ENCODE measurements around the gene OSR1. TPM values are rescaled to one million over a fixed set of nuclear protein-coding genes. Genes with fewer than 3 reads are reported as not detected.

Gene OSR1
- total RNA-seq (under 1 TPM; 0.17 to 0.70 TPM), polyA plus RNA-seq (under 1 TPM in 1 of 2 donors, not detected in 1; 0.14 TPM)

DNA sequence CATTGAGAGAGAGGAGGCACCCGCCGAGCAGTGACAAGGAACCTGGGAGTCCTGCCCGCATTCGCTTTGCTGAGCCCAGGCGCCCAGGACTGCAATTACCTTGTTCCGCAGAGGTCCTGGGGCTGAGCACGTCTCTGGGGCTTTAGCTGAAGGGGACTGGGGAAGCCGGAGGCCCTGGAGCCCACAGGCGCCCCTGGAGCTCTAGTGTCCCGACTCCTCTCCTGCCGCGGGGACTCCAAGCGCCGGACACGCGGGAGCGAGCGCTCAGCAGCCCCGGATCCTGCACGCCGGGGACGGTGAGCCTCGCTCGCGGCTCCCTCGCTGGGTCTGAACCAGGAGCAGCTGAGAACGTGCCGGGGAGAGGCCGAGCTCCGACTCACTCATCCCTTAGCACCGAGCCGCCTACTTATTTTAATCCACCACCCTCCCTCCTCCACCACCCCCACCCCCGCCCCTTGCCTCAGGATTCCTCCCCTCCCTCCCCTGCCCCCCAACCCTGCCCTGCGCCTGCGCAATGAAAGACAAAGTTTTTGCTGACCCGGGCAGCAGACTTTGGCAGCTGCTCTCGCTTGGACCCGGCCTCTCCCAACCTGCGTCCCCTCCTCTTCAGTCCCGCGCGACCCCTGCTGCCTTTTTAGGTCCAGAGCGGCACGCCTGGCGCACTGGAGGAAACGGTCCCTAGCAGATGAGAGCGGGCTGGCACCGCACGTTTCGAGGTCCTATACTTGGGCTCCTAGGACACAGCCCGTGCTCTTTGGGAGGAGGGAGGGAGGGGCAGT lies at the start of gene OSR1:
OSR1 (minus strand) TSS at position 382 of the 779 bp plus-strand sequence. CDS start 4,818 bp downstream, outside the sequence.
- Histone ChIP-seq H3K27me3 (ENCODE audit: control insufficient read depth in 4 of 4, insufficient read depth in 4 of 4, low read length in 3 of 4) (peaks cover 0 to 31% (median 14%) of the 10 kb centered on the region in 4 donors), H3K9ac (ENCODE audit: low read depth in 1 of 2, low read length in 2 of 2) (no peak within 1 kb of the TSS), H3K36me3 (ENCODE audit: control insufficient read depth in 4 of 4, insufficient read depth in 3 of 4, low read depth in 1 of 4, low read length in 3 of 4) (no peaks in the 10 kb centered on the region), H3K27ac (ENCODE audit: low read depth in 1 of 2, low read length in 2 of 2) (no peak within 1 kb of the TSS), H3K9me3 (ENCODE audit: control insufficient read depth in 4 of 4, low read length in 3 of 4) (no peaks in the 10 kb centered on the region), H3K4me3 (ENCODE audit: low read depth in 1 of 3, low read length in 3 of 3) (peak within 1 kb of the TSS in 2 of 3 donors; percentile 29 to 50), H3K4me1 (ENCODE audit: control insufficient read depth in 4 of 4, insufficient read depth in 4 of 4, low read length in 3 of 4) (peaks cover 6 to 46% (median 31%) of the 10 kb centered on the region in 4 donors)
- DNase-seq (ENCODE audit: low spot score) = no peak
- WGBS = 2% methylated on average over 51 of the region's 51 CpGs
- TF ChIP-seq GABPA (IDR thresholded peaks at IDR 0.05 in 1 of 2, conservative IDR thresholded peaks at IDR 0.05 in 1 of 2) (no peak), RXRA (IDR thresholded peaks at IDR 0.05) (no peak), RAD21 (IDR thresholded peaks at IDR 0.05) (no peak), HNF4G (IDR thresholded peaks at IDR 0.05) (no peak)
- TF ChIP-seq, protein P1, sequence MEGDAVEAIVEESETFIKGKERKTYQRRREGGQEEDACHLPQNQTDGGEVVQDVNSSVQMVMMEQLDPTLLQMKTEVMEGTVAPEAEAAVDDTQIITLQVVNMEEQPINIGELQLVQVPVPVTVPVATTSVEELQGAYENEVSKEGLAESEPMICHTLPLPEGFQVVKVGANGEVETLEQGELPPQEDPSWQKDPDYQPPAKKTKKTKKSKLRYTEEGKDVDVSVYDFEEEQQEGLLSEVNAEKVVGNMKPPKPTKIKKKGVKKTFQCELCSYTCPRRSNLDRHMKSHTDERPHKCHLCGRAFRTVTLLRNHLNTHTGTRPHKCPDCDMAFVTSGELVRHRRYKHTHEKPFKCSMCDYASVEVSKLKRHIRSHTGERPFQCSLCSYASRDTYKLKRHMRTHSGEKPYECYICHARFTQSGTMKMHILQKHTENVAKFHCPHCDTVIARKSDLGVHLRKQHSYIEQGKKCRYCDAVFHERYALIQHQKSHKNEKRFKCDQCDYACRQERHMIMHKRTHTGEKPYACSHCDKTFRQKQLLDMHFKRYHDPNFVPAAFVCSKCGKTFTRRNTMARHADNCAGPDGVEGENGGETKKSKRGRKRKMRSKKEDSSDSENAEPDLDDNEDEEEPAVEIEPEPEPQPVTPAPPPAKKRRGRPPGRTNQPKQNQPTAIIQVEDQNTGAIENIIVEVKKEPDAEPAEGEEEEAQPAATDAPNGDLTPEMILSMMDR (IDR thresholded peaks at IDR 0.05; ENCODE audit: low read depth, low read length, missing input control) = no peak

DNA sequence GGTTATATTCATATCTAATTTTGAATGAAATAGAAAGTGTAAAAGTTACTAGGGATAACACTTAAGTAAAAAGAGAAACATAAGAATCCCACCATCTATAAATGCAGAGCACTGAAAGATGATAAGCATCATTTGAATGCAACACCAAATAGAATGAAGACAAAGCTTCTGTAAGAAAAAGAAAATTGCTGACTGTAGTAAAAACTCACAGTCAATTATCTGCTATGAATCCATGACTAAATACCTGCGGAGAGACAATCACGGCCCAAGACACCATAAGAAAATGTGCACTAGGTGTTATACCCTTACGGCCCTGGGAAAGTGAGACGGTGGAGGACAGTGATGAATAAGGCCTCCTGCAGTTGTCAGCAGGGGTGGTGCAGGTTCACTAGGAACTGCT lies 45.4 kb upstream of the OSR1 start:
- peaks cover 0 to 7% (median 0%) of the 10 kb centered on the region in 4 donors for H3K9me3 ChIP-seq (ENCODE audit: control insufficient read depth in 4 of 4, low read length in 3 of 4)
- TF ChIP-seq FOXA2 (IDR thresholded peaks at IDR 0.05) (no peak), RXRA (IDR thresholded peaks at IDR 0.05) (no peak), RAD21 (IDR thresholded peaks at IDR 0.05) (no peak), JUND (IDR thresholded peaks at IDR 0.05) (no peak), EGR1 (IDR thresholded peaks at IDR 0.05; ENCODE audit: low read depth in 2 of 2) (no peak), FOXA1 (IDR thresholded peaks at IDR 0.05) (no peak), YY1 (IDR thresholded peaks at IDR 0.05) (no peak), HNF4A (conservative IDR thresholded peaks at IDR 0.05) (no peak), TAF1 (conservative IDR thresholded peaks at IDR 0.05) (no peak), HNF4G (IDR thresholded peaks at IDR 0.05) (no peak), SP1 (IDR thresholded peaks at IDR 0.05) (no peak), NR2F2 (IDR thresholded peaks at IDR 0.05) (no peak), GABPA (IDR thresholded peaks at IDR 0.05 in 1 of 2, conservative IDR thresholded peaks at IDR 0.05 in 1 of 2) (no peak)
- TF ChIP-seq, protein P1 (IDR thresholded peaks at IDR 0.05; ENCODE audit: low read depth, low read length, missing input control) = no peak
- TF ChIP-seq, protein P2, sequence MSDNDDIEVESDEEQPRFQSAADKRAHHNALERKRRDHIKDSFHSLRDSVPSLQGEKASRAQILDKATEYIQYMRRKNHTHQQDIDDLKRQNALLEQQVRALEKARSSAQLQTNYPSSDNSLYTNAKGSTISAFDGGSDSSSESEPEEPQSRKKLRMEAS (IDR thresholded peaks at IDR 0.05) = no peak
- TF ChIP-seq, protein P3, sequence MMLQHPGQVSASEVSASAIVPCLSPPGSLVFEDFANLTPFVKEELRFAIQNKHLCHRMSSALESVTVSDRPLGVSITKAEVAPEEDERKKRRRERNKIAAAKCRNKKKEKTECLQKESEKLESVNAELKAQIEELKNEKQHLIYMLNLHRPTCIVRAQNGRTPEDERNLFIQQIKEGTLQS (IDR thresholded peaks at IDR 0.05) = no peak
- TF ChIP-seq, protein P4, sequence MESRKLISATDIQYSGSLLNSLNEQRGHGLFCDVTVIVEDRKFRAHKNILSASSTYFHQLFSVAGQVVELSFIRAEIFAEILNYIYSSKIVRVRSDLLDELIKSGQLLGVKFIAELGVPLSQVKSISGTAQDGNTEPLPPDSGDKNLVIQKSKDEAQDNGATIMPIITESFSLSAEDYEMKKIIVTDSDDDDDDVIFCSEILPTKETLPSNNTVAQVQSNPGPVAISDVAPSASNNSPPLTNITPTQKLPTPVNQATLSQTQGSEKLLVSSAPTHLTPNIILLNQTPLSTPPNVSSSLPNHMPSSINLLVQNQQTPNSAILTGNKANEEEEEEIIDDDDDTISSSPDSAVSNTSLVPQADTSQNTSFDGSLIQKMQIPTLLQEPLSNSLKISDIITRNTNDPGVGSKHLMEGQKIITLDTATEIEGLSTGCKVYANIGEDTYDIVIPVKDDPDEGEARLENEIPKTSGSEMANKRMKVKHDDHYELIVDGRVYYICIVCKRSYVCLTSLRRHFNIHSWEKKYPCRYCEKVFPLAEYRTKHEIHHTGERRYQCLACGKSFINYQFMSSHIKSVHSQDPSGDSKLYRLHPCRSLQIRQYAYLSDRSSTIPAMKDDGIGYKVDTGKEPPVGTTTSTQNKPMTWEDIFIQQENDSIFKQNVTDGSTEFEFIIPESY (IDR thresholded peaks at IDR 0.05) = no peak
- TF ChIP-seq, protein P5, sequence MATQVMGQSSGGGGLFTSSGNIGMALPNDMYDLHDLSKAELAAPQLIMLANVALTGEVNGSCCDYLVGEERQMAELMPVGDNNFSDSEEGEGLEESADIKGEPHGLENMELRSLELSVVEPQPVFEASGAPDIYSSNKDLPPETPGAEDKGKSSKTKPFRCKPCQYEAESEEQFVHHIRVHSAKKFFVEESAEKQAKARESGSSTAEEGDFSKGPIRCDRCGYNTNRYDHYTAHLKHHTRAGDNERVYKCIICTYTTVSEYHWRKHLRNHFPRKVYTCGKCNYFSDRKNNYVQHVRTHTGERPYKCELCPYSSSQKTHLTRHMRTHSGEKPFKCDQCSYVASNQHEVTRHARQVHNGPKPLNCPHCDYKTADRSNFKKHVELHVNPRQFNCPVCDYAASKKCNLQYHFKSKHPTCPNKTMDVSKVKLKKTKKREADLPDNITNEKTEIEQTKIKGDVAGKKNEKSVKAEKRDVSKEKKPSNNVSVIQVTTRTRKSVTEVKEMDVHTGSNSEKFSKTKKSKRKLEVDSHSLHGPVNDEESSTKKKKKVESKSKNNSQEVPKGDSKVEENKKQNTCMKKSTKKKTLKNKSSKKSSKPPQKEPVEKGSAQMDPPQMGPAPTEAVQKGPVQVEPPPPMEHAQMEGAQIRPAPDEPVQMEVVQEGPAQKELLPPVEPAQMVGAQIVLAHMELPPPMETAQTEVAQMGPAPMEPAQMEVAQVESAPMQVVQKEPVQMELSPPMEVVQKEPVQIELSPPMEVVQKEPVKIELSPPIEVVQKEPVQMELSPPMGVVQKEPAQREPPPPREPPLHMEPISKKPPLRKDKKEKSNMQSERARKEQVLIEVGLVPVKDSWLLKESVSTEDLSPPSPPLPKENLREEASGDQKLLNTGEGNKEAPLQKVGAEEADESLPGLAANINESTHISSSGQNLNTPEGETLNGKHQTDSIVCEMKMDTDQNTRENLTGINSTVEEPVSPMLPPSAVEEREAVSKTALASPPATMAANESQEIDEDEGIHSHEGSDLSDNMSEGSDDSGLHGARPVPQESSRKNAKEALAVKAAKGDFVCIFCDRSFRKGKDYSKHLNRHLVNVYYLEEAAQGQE (IDR thresholded peaks at IDR 0.05) = no peak
- H3K9ac ChIP-seq (ENCODE audit: low read depth in 1 of 2, low read length in 2 of 2) = no peak overlapping the region
- 86% methylated on average over 4 of the region's 4 CpGs for WGBS
- DNase-seq (ENCODE audit: low spot score) = no peak
- H3K27me3 ChIP-seq (ENCODE audit: control insufficient read depth in 4 of 4, insufficient read depth in 4 of 4, low read length in 3 of 4) = peaks cover 0 to under 1% (median 0%) of the 10 kb centered on the region in 4 donors
- no peak overlapping the region for H3K27ac ChIP-seq (ENCODE audit: low read depth in 1 of 2, low read length in 2 of 2)
- H3K4me3 ChIP-seq (ENCODE audit: low read depth in 1 of 3, low read length in 3 of 3) = no peak overlapping the region
- H3K4me1 ChIP-seq (ENCODE audit: control insufficient read depth in 4 of 4, insufficient read depth in 4 of 4, low read length in 3 of 4) = no peaks in the 10 kb centered on the region
- H3K36me3 ChIP-seq (ENCODE audit: control insufficient read depth in 4 of 4, insufficient read depth in 3 of 4, low read depth in 1 of 4, low read length in 3 of 4) = no peaks in the 10 kb centered on the region
